ENCODE measurements around the gene CCDC91.

The CCDC91 gene

GRCh38 chr12:28248555-28249145 is 58.4 kb downstream of the CCDC91 start:
- no peak overlapping the region for H2AK5ac ChIP-seq (ENCODE audit: low read length)
- no peak overlapping the region for H3K23ac ChIP-seq (ENCODE audit: low read length)
- DNase-seq, result peak in 1 of 2 donors; percentile 10
- no peak overlapping the region for H2BK120ac ChIP-seq (ENCODE audit: insufficient read depth, low read length, poor library complexity)
- no peaks in the 10 kb centered on the region for H3K79me2 ChIP-seq (ENCODE audit: control insufficient read depth, insufficient read depth, low read length, poor library complexity)
- H2BK5ac ChIP-seq (ENCODE audit: low read depth, low read length, poor library complexity), result no peak overlapping the region
- no peaks in the 10 kb centered on the region for H3K36me3 ChIP-seq (ENCODE audit: control insufficient read depth in 1 of 2, insufficient read depth in 2 of 2, low read length in 2 of 2)
- no peak overlapping the region for H2BK12ac ChIP-seq (ENCODE audit: low read length)
- H3K4me1 ChIP-seq (ENCODE audit: control insufficient read depth in 1 of 2, insufficient read depth in 2 of 2, low read length in 2 of 2), result no peaks in the 10 kb centered on the region
- H3K27ac ChIP-seq (ENCODE audit: low read depth, low read length), result no peak overlapping the region
- no peak overlapping the region for H3K4me3 ChIP-seq (ENCODE audit: low read depth, low read length)
- H4K8ac ChIP-seq (ENCODE audit: low read depth, low read length), result no peak overlapping the region
- no peak overlapping the region for H3K9ac ChIP-seq (ENCODE audit: low read length)
- H3K9me3 ChIP-seq (ENCODE audit: insufficient read depth, low read depth, low read length), result no peaks in the 10 kb centered on the region
- H3K18ac ChIP-seq (ENCODE audit: low read length), result no peak overlapping the region
- no peak overlapping the region for H4K12ac ChIP-seq (ENCODE audit: low read depth, low read length)
- H4K91ac ChIP-seq (ENCODE audit: low read depth, low read length), result no peak overlapping the region
- H3K14ac ChIP-seq (ENCODE audit: low read length), result no peak overlapping the region
- H3K4me2 ChIP-seq (ENCODE audit: low read length), result no peak overlapping the region
- no peak overlapping the region for H3K4ac ChIP-seq (ENCODE audit: low read depth, low read length)
- no peaks in the 10 kb centered on the region for H3K27me3 ChIP-seq (ENCODE audit: insufficient read depth, low read length)
- H2AFZ ChIP-seq (ENCODE audit: insufficient read depth, low read length, poor library complexity), result no peak overlapping the region
- H3K79me1 ChIP-seq (ENCODE audit: low read length), result no peaks in the 10 kb centered on the region

GRCh38 chr12:28253161-28253641 is 62.9 kb downstream of the CCDC91 start:
- no peaks in the 10 kb centered on the region for H3K79me2 ChIP-seq (ENCODE audit: control insufficient read depth, insufficient read depth, low read length, poor library complexity)
- no peak overlapping the region for H4K91ac ChIP-seq (ENCODE audit: low read depth, low read length)
- no peak overlapping the region for H3K4me2 ChIP-seq (ENCODE audit: low read length)
- no peaks in the 10 kb centered on the region for H3K36me3 ChIP-seq (ENCODE audit: control insufficient read depth in 1 of 2, insufficient read depth in 2 of 2, low read length in 2 of 2)
- H2BK120ac ChIP-seq (ENCODE audit: insufficient read depth, low read length, poor library complexity), result no peak overlapping the region
- H4K12ac ChIP-seq (ENCODE audit: low read depth, low read length), result no peak overlapping the region
- H2AK5ac ChIP-seq (ENCODE audit: low read length), result no peak overlapping the region
- no peaks in the 10 kb centered on the region for H3K79me1 ChIP-seq (ENCODE audit: low read length)
- H3K4me1 ChIP-seq (ENCODE audit: control insufficient read depth in 1 of 2, insufficient read depth in 2 of 2, low read length in 2 of 2), result no peaks in the 10 kb centered on the region
- no CpG with 5 or more reads among the region's 3 CpGs for WGBS (ENCODE audit: extremely low coverage, insufficient coverage, insufficient read length)
- H3K9ac ChIP-seq (ENCODE audit: low read length), result no peak overlapping the region
- DNase-seq, result peak in 1 of 2 donors; percentile 24
- no peaks in the 10 kb centered on the region for H3K9me3 ChIP-seq (ENCODE audit: insufficient read depth, low read depth, low read length)
- no peak overlapping the region for H3K23ac ChIP-seq (ENCODE audit: low read length)
- no peak overlapping the region for H3K18ac ChIP-seq (ENCODE audit: low read length)
- no peak overlapping the region for H3K4ac ChIP-seq (ENCODE audit: low read depth, low read length)
- H2BK12ac ChIP-seq (ENCODE audit: low read length), result no peak overlapping the region
- H2AFZ ChIP-seq (ENCODE audit: insufficient read depth, low read length, poor library complexity), result no peak overlapping the region
- H3K4me3 ChIP-seq (ENCODE audit: low read depth, low read length), result no peak overlapping the region
- no peak overlapping the region for H4K8ac ChIP-seq (ENCODE audit: low read depth, low read length)
- H3K27me3 ChIP-seq (ENCODE audit: insufficient read depth, low read length), result no peaks in the 10 kb centered on the region
- no peak overlapping the region for H3K14ac ChIP-seq (ENCODE audit: low read length)
- H3K27ac ChIP-seq (ENCODE audit: low read depth, low read length), result no peak overlapping the region
- H2BK5ac ChIP-seq (ENCODE audit: low read depth, low read length, poor library complexity), result no peak overlapping the region

GRCh38 chr12:28257411-28257810 is 67.2 kb downstream of the CCDC91 start:
- no peak overlapping the region for H3K4me3 ChIP-seq (ENCODE audit: low read depth, low read length)
- no peak overlapping the region for H3K18ac ChIP-seq (ENCODE audit: low read length)
- no peak overlapping the region for H3K27ac ChIP-seq (ENCODE audit: low read depth, low read length)
- H3K27me3 ChIP-seq (ENCODE audit: insufficient read depth, low read length), result no peaks in the 10 kb centered on the region
- no peaks in the 10 kb centered on the region for H3K4me1 ChIP-seq (ENCODE audit: control insufficient read depth in 1 of 2, insufficient read depth in 2 of 2, low read length in 2 of 2)
- H3K4me2 ChIP-seq (ENCODE audit: low read length), result no peak overlapping the region
- H3K14ac ChIP-seq (ENCODE audit: low read length), result no peak overlapping the region
- no peaks in the 10 kb centered on the region for H3K36me3 ChIP-seq (ENCODE audit: control insufficient read depth in 1 of 2, insufficient read depth in 2 of 2, low read length in 2 of 2)
- DNase-seq, result no peak
- H3K23ac ChIP-seq (ENCODE audit: low read length), result no peak overlapping the region
- H3K4ac ChIP-seq (ENCODE audit: low read depth, low read length), result no peak overlapping the region
- H3K79me2 ChIP-seq (ENCODE audit: control insufficient read depth, insufficient read depth, low read length, poor library complexity), result no peaks in the 10 kb centered on the region
- no peak overlapping the region for H4K8ac ChIP-seq (ENCODE audit: low read depth, low read length)
- H3K9me3 ChIP-seq (ENCODE audit: insufficient read depth, low read depth, low read length), result no peaks in the 10 kb centered on the region
- H4K91ac ChIP-seq (ENCODE audit: low read depth, low read length), result no peak overlapping the region
- no peaks in the 10 kb centered on the region for H3K79me1 ChIP-seq (ENCODE audit: low read length)
- H4K12ac ChIP-seq (ENCODE audit: low read depth, low read length), result no peak overlapping the region
- H2AFZ ChIP-seq (ENCODE audit: insufficient read depth, low read length, poor library complexity), result no peak overlapping the region
- no peak overlapping the region for H2BK5ac ChIP-seq (ENCODE audit: low read depth, low read length, poor library complexity)
- no peak overlapping the region for H2AK5ac ChIP-seq (ENCODE audit: low read length)
- H2BK12ac ChIP-seq (ENCODE audit: low read length), result no peak overlapping the region
- H2BK120ac ChIP-seq (ENCODE audit: insufficient read depth, low read length, poor library complexity), result no peak overlapping the region
- no peak overlapping the region for H3K9ac ChIP-seq (ENCODE audit: low read length)

- Histone ChIP-seq H2BK120ac (ENCODE audit: insufficient read depth, low read length, poor library complexity) (no peak overlapping the region), H3K14ac (ENCODE audit: low read length) (no peak overlapping the region), H2AK5ac (ENCODE audit: low read length) (no peak overlapping the region), H3K4me1 (ENCODE audit: control insufficient read depth in 1 of 2, insufficient read depth in 2 of 2, low read length in 2 of 2) (no peaks in the 10 kb centered on the region), H4K12ac (ENCODE audit: low read depth, low read length) (no peak overlapping the region), H2BK12ac (ENCODE audit: low read length) (no peak overlapping the region), H3K36me3 (ENCODE audit: control insufficient read depth in 1 of 2, insufficient read depth in 2 of 2, low read length in 2 of 2) (no peaks in the 10 kb centered on the region), H4K8ac (ENCODE audit: low read depth, low read length) (no peak overlapping the region), H3K23ac (ENCODE audit: low read length) (no peak overlapping the region), H3K79me1 (ENCODE audit: low read length) (no peaks in the 10 kb centered on the region), H2BK5ac (ENCODE audit: low read depth, low read length, poor library complexity) (no peak overlapping the region), H2AFZ (ENCODE audit: insufficient read depth, low read length, poor library complexity) (no peak overlapping the region), H3K9me3 (ENCODE audit: insufficient read depth, low read depth, low read length) (no peaks in the 10 kb centered on the region), H3K27me3 (ENCODE audit: insufficient read depth, low read length) (no peaks in the 10 kb centered on the region), H3K27ac (ENCODE audit: low read depth, low read length) (no peak overlapping the region), H3K4me2 (ENCODE audit: low read length) (no peak overlapping the region), H3K18ac (ENCODE audit: low read length) (no peak overlapping the region), H3K4me3 (ENCODE audit: low read depth, low read length) (no peak overlapping the region), H3K4ac (ENCODE audit: low read depth, low read length) (no peak overlapping the region), H3K9ac (ENCODE audit: low read length) (no peak overlapping the region), H4K91ac (ENCODE audit: low read depth, low read length) (no peak overlapping the region), H3K79me2 (ENCODE audit: control insufficient read depth, insufficient read depth, low read length, poor library complexity) (no peaks in the 10 kb centered on the region)
- DNase-seq, result no peak
- no CpG with 5 or more reads among the region's 1 CpG for WGBS (ENCODE audit: extremely low coverage, insufficient coverage, insufficient read length)
These were observed 68.7 kb downstream of the CCDC91 start for GRCh38 chr12:28258998-28259397.

Data from trophoblast cell (in vitro differentiated cells and primary cell).